ENCODE data around the gene RPL36AL.
A peak's percentile ranks its signal among the peaks of the same experiment; 100 is the strongest.

The RPL36AL gene

GRCh38 chr14:49583629-49584028, 36.8 kb downstream of the RPL36AL start:
- no peak for DNase-seq (ENCODE audit: low spot score in 2 of 2)
- Mint-ChIP-seq H3K9me3 (no peaks in the 10 kb centered on the region), H3K36me3 (ENCODE audit: insufficient read depth) (peaks cover 58% of the 10 kb centered on the region), H3K27ac (ENCODE audit: low read depth) (peak overlapping the region; percentile 100), H3K4me1 (peaks cover 57% of the 10 kb centered on the region), H3K4me3 (peak overlapping the region; percentile 96), H3K27me3 (no peaks in the 10 kb centered on the region)
- no peak for ATAC-seq (replicated peaks; ENCODE audit: extremely low read depth, poor library complexity, severe bottlenecking)

DNA sequence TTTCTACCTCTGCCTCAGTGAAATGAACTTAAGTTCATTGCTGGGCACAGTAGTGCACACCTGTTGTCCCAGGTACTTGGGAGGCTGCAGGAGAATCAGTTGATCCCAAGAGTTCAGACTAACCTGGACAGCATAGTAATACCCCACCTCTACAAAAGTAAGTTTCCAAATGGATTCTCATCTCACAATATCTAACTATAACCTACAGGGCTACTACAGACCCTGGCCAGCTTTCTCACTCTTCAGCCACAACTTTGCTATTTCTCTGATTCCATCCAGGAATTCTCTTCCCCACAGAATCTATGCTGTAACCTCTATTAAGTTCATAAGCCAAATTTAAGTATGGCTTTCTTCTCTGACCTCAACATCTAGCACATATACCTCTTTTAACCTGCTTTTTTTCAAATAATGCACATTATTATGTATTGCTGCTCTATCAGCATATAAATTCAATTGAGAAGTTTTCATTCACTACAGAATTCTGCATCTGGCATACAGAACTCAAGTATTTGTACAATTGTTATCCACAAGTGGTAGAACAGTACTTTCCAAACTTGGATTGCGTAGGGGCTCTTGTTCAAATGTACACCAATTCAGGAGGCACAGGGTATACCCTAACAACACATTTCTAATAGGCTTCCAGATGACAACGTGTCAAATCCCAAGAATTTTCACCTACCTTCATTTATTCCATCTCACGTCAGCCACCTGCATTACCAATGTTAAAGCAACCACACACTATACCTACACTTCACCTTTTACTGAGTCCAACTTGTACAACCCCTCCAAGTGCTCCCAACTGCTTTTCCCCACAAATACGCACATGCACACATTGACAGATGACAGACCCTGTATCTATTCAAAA, 38.1 kb downstream of the RPL36AL start:
- H3K27me3 Mint-ChIP-seq, result no peaks in the 10 kb centered on the region
- no peaks in the 10 kb centered on the region for H3K9me3 Mint-ChIP-seq
- peaks cover 64% of the 10 kb centered on the region for H3K4me1 Mint-ChIP-seq
- peak overlapping the region; percentile 39 for H3K27ac Mint-ChIP-seq (ENCODE audit: low read depth)
- H3K4me3 Mint-ChIP-seq, result peak overlapping the region; percentile 19
- H3K36me3 Mint-ChIP-seq (ENCODE audit: insufficient read depth), result peaks cover 60% of the 10 kb centered on the region
- ATAC-seq (replicated peaks; ENCODE audit: extremely low read depth, poor library complexity, severe bottlenecking), result no peak
- no peak for DNase-seq (ENCODE audit: low spot score in 2 of 2)

DNA sequence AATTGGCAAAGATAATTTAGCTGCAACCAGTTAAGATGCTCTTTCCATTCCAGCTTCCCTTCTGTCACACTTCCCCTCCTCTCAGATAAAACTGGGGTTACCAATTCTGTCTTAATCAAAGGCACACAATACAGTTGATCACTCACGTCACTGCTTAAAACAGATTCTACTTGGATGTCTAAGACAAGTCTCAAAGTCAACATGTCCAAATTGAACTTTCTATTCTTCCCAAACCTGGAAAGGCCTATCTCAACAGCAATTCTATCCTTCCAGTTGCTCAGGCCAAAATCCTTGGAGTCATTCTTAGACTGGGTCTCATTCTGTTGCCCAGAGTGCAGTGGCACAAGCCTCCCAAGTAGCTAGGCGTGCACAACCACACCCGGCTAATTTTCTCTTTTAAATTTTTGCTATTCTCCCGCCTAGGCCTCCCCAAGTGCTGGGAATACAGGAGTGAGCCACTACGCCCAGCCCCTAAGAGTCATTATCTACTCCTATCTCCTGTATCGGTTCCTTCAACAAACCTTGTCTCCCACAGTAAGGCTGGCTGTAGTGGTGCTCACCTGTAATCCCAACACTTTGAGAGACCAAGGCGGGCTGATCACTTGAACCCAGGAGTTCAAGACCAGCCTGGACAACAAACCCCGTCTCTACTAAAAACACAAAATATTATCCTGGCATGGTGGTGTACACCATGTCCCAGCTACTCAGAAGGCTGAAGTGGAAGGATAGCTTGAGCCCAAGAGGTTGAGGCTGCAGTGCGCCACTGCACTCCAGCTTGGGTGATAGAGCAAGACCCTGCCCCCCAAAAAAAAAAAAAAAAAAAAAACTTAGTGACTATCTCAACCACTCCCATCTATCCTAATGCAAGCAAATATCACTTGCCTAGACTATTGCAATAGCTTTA, 39.0 kb downstream of the RPL36AL start:
- H3K36me3 Mint-ChIP-seq (ENCODE audit: insufficient read depth), result peaks cover 58% of the 10 kb centered on the region
- DNase-seq (ENCODE audit: low spot score in 2 of 2), result no peak
- peak overlapping the region; percentile 19 for H3K4me3 Mint-ChIP-seq

GRCh38 chr14:49579841-49580240, 40.6 kb downstream of the RPL36AL start:
- Mint-ChIP-seq H3K9me3 (no peaks in the 10 kb centered on the region), H3K27ac (ENCODE audit: low read depth) (peak overlapping the region; percentile 1)

More for the DNA sequence above, 39.0 kb downstream of the RPL36AL start:
- Mint-ChIP-seq H3K27ac (ENCODE audit: low read depth) (peak overlapping the region; percentile 39), H3K9me3 (no peaks in the 10 kb centered on the region), H3K27me3 (no peaks in the 10 kb centered on the region), H3K4me1 (peaks cover 62% of the 10 kb centered on the region)
- ATAC-seq (replicated peaks; ENCODE audit: extremely low read depth, poor library complexity, severe bottlenecking), result no peak

GRCh38 chr14:49578141-49578540, 42.3 kb downstream of the RPL36AL start:
- Mint-ChIP-seq H3K27ac (ENCODE audit: low read depth) (no peak overlapping the region), H3K4me3 (no peak overlapping the region), H3K9me3 (no peaks in the 10 kb centered on the region), H3K36me3 (ENCODE audit: insufficient read depth) (peaks cover 38% of the 10 kb centered on the region), H3K27me3 (no peaks in the 10 kb centered on the region), H3K4me1 (peaks cover 36% of the 10 kb centered on the region)
- ATAC-seq (replicated peaks; ENCODE audit: extremely low read depth, poor library complexity, severe bottlenecking) (no peak), DNase-seq (ENCODE audit: low spot score in 2 of 2) (no peak)

More at GRCh38 chr14:49579841-49580240, 40.6 kb downstream of the RPL36AL start:
- DNase-seq (ENCODE audit: low spot score in 2 of 2) (no peak), ATAC-seq (replicated peaks; ENCODE audit: extremely low read depth, poor library complexity, severe bottlenecking) (no peak)
- H3K36me3 Mint-ChIP-seq (ENCODE audit: insufficient read depth), result peaks cover 47% of the 10 kb centered on the region
- H3K27me3 Mint-ChIP-seq, result no peaks in the 10 kb centered on the region
- peaks cover 46% of the 10 kb centered on the region for H3K4me1 Mint-ChIP-seq
- no peak overlapping the region for H3K4me3 Mint-ChIP-seq

DNA sequence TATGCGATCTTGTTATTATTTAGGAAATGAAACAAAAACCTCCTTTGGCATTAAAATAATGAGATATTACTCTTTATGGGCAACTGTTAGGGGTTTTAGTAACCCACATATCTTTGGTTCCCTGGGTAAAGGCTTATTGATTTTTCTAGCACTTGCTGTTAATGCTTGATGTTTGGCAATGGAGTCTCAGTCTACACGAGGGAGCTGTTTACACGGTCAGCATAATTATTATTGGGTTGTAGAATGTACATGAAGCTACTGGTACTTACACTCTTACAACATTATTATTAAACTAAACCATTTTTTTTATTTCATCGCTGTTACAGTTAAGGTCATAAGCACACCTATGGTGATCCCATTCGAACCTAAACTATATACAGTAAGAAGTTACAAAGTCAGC, 46.4 kb downstream of the RPL36AL start:
- no peaks in the 10 kb centered on the region for H3K9me3 Mint-ChIP-seq
- peaks cover 16% of the 10 kb centered on the region for H3K36me3 Mint-ChIP-seq (ENCODE audit: insufficient read depth)
- ATAC-seq (replicated peaks; ENCODE audit: extremely low read depth, poor library complexity, severe bottlenecking), result no peak

DNA sequence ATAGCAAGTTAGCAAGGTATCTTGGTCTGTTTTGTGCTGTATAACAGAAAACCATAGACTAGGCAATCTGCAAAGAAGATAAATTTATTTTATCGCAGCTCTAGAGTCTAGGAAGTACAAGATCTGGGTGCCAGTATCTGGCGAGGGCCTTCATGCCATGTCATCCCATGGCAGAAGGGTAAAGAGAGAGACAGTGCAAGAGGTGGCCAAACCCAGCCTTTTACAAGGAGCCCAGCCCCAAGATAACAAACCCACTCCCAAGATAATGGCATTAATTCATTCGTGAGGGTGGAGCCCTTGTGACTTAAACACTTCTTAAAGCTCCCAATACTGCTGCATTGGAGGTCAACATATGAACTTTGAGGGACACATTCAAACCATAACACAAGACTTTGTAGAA, 51.1 kb downstream of the RPL36AL start:
- Mint-ChIP-seq H3K9me3 (no peaks in the 10 kb centered on the region), H3K27ac (ENCODE audit: low read depth) (no peak overlapping the region), H3K4me1 (no peaks in the 10 kb centered on the region), H3K4me3 (no peak overlapping the region), H3K27me3 (no peaks in the 10 kb centered on the region), H3K36me3 (ENCODE audit: insufficient read depth) (peaks cover 2% of the 10 kb centered on the region)
- DNase-seq (ENCODE audit: low spot score in 2 of 2) (no peak), ATAC-seq (replicated peaks; ENCODE audit: extremely low read depth, poor library complexity, severe bottlenecking) (no peak)

More for the DNA sequence above, 46.4 kb downstream of the RPL36AL start:
- Mint-ChIP-seq H3K27ac (ENCODE audit: low read depth) (no peak overlapping the region), H3K4me3 (no peak overlapping the region), H3K27me3 (no peaks in the 10 kb centered on the region), H3K4me1 (peaks cover 8% of the 10 kb centered on the region)
- DNase-seq (ENCODE audit: low spot score in 2 of 2), result no peak
